ENCODE results near the gene IFT27.

DNA sequence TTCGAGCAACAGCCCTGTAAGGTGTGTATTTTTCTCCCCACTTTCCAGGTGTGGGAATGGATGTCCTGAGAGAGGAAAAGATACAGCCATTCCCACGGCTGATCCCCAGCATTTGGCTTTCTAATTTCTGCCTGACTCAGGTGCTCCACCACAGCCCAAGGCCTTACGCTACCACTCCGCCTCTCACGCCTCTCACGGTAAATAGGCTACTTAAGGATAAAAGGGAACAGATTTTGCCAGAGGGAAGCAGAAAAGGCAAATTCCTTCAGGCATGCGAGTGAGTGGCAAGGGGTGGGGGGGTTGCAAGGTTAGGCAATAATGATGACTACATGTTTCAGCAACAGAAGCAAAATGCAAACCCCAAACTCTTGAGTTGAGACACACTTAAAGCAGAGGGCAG is 31.7 kb upstream of the IFT27 start:
- TF ChIP-seq, protein P1, sequence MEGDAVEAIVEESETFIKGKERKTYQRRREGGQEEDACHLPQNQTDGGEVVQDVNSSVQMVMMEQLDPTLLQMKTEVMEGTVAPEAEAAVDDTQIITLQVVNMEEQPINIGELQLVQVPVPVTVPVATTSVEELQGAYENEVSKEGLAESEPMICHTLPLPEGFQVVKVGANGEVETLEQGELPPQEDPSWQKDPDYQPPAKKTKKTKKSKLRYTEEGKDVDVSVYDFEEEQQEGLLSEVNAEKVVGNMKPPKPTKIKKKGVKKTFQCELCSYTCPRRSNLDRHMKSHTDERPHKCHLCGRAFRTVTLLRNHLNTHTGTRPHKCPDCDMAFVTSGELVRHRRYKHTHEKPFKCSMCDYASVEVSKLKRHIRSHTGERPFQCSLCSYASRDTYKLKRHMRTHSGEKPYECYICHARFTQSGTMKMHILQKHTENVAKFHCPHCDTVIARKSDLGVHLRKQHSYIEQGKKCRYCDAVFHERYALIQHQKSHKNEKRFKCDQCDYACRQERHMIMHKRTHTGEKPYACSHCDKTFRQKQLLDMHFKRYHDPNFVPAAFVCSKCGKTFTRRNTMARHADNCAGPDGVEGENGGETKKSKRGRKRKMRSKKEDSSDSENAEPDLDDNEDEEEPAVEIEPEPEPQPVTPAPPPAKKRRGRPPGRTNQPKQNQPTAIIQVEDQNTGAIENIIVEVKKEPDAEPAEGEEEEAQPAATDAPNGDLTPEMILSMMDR (IDR thresholded peaks at IDR 0.05): no peak
- no peak for TF ChIP-seq ZFX (IDR thresholded peaks at IDR 0.05; ENCODE audit: borderline replicate concordance)
